GM12872 (cell line): ENCODE measurements around the gene RPL5.

Experiments used
- TF ChIP-seq, protein P1 (sequence below): IDR thresholded peaks from 3 replicates; pipeline ENCODE4 v1.5.1; 2011; ENCODE audit warnings: low read depth, mild to moderate bottlenecking, low read length, moderate library complexity; ENCODE audit not compliant: insufficient read depth

Gene RPL5

DNA sequence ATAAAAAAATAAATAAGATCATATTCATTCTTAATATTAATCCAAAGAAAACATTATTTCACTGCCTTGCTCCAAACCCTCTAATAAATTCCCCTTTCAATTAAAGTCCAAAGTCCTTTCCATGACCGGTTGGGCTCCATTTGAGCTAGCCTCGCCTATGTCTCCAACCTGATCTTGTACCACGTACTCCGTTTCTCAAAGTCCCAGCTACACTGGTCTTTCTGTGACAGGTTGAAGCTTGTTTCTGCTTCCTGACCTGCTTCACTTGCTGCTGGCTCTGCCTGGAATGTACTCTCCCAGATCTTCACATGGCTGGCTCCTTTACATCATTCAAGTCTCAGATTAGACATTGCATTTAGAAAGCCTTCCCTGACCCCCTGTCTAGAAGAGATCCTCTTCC lies 16.4 kb downstream of the RPL5 start:
- TF ChIP-seq, protein P1, sequence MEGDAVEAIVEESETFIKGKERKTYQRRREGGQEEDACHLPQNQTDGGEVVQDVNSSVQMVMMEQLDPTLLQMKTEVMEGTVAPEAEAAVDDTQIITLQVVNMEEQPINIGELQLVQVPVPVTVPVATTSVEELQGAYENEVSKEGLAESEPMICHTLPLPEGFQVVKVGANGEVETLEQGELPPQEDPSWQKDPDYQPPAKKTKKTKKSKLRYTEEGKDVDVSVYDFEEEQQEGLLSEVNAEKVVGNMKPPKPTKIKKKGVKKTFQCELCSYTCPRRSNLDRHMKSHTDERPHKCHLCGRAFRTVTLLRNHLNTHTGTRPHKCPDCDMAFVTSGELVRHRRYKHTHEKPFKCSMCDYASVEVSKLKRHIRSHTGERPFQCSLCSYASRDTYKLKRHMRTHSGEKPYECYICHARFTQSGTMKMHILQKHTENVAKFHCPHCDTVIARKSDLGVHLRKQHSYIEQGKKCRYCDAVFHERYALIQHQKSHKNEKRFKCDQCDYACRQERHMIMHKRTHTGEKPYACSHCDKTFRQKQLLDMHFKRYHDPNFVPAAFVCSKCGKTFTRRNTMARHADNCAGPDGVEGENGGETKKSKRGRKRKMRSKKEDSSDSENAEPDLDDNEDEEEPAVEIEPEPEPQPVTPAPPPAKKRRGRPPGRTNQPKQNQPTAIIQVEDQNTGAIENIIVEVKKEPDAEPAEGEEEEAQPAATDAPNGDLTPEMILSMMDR, result no peak

DNA sequence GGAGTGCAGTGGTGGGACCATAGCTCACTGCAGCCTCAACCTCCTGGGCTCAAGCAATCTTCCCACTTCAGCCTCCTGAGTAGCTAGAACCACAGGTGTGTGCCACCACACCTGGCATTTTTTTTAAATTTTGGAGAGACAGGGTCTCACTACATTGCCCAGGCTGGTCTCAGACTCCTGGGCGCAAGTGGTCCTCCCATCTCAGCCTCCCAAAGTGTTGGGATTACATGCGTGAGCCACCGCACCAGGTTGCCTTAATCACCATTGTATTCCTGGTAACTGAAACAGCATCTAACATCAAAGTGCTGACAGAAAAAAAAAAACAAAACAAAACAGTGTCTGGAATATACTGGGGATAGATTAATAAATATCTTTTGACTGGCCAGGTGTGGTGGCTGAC lies 18.2 kb downstream of the RPL5 start:
- TF ChIP-seq, protein P1, result no peak

- TF ChIP-seq, protein P1, result no peak
These were observed 19.9 kb downstream of the RPL5 start for GRCh38 chr1:92851729-92852128.

DNA sequence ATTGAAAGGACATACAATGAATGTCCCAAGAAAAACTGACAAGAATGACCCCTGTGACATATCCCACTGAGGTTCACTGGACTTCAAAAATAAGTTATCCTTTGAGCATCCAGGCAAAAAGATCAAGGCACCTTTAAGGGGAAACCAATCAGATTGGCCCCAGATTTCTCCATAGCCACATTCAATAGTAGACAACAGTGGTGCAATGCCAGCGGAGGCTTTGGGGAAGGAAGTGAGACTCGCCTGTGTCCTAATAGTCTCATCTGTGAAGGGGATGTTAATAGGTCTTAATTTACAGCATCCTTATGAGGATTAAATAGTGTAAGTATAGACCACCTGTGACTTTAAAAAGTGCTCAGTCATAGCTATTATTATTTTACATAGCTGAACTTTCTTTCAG lies 21.5 kb downstream of the RPL5 start:
- TF ChIP-seq, protein P1, result no peak

DNA sequence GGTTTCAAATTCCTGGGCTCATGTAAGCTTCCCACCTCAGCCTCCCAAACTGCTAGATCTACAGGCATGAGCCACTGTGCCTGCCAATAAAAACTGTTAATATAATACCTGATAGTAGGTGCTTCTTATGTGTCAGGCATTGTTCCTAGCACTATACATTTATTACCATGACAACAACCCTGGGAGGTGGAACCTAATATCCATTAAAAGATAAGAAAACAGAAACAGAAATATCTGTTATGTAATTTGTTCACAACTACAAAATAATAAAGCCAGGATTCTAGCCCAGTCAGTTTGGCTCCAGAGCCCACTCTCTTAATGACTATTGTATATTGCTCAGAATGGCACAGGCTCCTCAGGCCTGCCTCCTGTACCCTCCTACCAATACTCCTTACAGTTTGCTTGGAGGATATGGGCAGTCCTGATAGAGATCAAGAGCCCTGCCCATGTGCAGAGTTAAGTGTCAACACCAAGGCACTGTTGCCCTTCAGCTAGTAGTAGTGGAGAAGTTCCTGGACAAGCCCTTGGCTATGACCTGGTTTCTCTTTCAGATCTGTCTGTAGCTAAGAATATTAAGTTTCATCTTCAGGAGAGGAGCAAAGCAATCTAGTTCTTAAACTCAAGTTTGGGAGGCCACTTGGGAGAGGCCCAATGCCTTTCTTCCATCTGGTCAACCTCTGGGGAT lies 22.4 kb downstream of the RPL5 start:
- TF ChIP-seq, protein P1, result no peak

DNA sequence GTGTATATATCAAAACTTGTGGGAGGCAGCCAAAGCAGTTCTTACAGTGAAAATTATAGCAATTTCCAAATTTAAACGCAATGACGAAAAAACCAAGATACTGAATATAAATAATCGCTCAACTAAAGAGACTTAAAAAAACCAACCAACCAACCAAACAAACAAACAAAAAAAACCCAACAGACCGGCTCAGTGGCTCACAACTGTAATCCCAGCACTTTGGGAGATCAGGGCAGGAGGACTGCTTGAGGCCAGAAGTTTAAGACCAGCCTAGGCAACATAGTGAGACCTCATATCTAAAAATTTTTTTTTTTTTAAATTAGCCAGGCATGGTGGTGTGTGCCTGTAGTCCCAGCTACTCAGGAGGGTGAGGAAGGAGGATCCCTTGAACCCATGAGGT lies 23.4 kb downstream of the RPL5 start:
- TF ChIP-seq, protein P1, result no peak

DNA sequence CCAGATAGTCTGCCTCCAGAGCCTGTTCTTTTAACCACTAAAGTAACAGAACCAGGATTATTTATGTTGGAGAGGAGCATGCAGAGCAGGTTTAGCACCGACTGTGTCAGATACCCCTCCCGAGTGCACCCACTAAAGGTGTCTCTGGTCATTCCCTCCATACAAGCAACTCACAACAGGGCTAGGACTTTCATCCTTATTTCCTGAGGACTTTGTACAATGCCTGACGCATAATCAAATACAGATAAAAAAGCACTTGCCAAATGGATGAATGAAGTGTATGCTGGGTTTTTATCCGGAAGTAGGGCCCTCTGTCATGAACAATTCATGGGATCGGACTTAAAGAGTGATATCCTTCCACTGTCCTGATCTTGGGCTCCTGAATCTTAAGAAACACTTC lies 26.0 kb downstream of the RPL5 start:
- TF ChIP-seq, protein P1, result no peak
